Left ventricle myocardium superior (tissue), 1 donor: ENCODE results near the gene MS4A7. TPM values are rescaled to one million over a fixed set of nuclear protein-coding genes. Genes with fewer than 3 reads are reported as not detected.
"Not testable (repeated sequence)": the region's sequence is repeated elsewhere in the genome, so short reads cannot be mapped to it uniquely, and the experiment has no call there.

Source experiments
- ATAC-seq: fragments of 200-7000 bp; cut with Tn5 transposase; one replicate; pipeline ENCODE4 v1.9.1; 2020; ENCODE audit warnings: mild to moderate bottlenecking, moderate library complexity
- DNase-seq: peaks from one replicate; pipeline ENCODE4 v3.0.0-alpha.2; 2020
- intact Hi-C: fragments of 100-400 bp; cut with micrococcal nuclease; formaldehyde crosslinking; loops from one replicate; pipeline ENCODE4 v1.11.0; 2022
- long read RNA-seq: library from polyadenylated mRNA; unstranded; transcript quantifications from one replicate; pipeline ENCODE4 v2.0.0, GENCODE V29; 2021
- total RNA-seq: library from RNA; stranded (reverse); fragmentation: NEBNext Ultra II Directional; extraction: Animal tissue kit (Norgen Biotek cat#: 25700); gene quantifications from one replicate; pipeline ENCODE4 v1.2.1, GENCODE V29; 2021
- donor health status: DM: no; HTN: yes; CAD: no; lungs with severe emphysema.

The MS4A7 gene
- total RNA-seq = 13.0 TPM
- long read RNA-seq, partial matches to known transcripts = 0 of 6 reads
- long read RNA-seq, other reads (novel, unspliced or antisense) = 1 of 6 reads

GRCh38 chr11:60378354-60378753 lies at the start of gene MS4A7:
Gene MS4A7, plus strand, starts transcription at chr11:60378532. Its CDS starts 4,610 bp downstream, at chr11:60383142.
- intact Hi-C loops = no loop called here
- ATAC-seq (peak; percentile 83), DNase-seq (peak; percentile 38)

- DNase-seq (no peak), ATAC-seq (peak; percentile 48)
- intact Hi-C loops = loop anchor here (5.0 kb wide), 1 partner anchor 146 kb away; no protein-coding TSS in a partner anchor
Measured at GRCh38 chr11:60332846-60333245, 45.5 kb upstream of the MS4A7 start.

GRCh38 chr11:60334005-60334620 lies 44.2 kb upstream of the MS4A7 start:
- intact Hi-C loops = loop anchor here (5.0 kb wide), 1 partner anchor 147 kb away; no protein-coding TSS in a partner anchor
- DNase-seq (no peak), ATAC-seq (peak; percentile 27)

- ATAC-seq = no peak
- intact Hi-C loops = no loop called here
- no peak for DNase-seq
Measured at GRCh38 chr11:60336767-60337391, 41.5 kb upstream of the MS4A7 start.

DNA sequence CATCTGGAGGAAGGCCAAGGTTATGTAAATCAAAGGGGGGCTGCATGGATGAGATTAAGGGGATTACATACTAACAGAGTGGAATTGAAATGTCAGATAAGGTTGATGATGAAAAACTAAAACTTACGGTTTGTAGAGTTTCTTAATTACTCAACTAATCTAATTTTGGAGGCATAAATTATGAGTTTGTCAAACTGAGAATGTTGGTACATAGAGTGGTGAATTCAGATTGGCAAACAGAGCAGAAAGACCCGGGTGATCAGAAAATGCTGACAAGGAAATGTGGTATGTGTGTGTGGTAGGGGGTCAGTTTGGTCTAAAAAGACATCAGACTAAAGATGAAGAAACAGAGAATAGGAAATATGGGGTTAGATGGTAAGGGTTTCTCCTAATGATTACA lies 40.3 kb upstream of the MS4A7 start:
- DNase-seq (no peak), ATAC-seq (no peak)
- intact Hi-C loops = no loop called here

GRCh38 chr11:60339356-60339755 lies 39.0 kb upstream of the MS4A7 start:
- no peak for ATAC-seq
- no peak for DNase-seq
- intact Hi-C loops = no loop called here

DNA sequence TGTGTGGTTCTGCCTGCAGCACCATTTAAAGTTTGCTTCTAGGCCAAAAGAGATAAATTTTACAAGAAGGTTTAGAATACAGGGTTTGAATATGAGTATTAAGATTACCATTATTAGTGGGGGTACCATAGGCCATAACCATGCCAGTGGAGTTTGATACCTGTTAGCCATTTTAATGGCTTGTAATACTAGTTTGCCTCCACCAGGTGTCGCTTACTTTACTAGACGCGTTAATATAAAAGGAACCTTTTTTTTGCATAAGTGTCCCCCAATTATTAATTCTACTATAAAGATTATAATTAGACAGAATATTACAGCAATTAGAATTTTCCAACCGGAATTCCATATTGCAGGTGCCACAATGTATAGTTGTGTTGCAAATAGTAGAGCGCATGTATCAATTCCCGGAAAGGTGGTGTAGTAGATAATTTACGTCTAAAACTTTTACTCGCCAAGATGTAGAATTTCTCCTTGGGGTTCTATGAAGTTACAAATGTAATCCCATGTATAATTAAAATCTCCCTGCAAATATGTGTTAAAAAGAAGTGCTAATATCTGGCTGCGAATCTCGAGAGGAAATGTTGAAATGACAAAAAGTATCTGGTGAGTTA lies 35.1 kb upstream of the MS4A7 start:
- DNase-seq = no peak
- intact Hi-C loops = no loop called here
- no peak for ATAC-seq

GRCh38 chr11:60344146-60344545 lies 34.2 kb upstream of the MS4A7 start:
- DNase-seq (no peak), ATAC-seq (no peak)
- intact Hi-C loops = no loop called here

- no peak for ATAC-seq
- intact Hi-C loops = no loop called here
- peak; percentile 36 for DNase-seq
Measured at GRCh38 chr11:60345489-60345888, 32.8 kb upstream of the MS4A7 start.

GRCh38 chr11:60347084-60347797 lies 31.1 kb upstream of the MS4A7 start:
- ATAC-seq (no peak), DNase-seq (no peak)
- intact Hi-C loops = no loop called here

GRCh38 chr11:60348116-60348515 lies 30.2 kb upstream of the MS4A7 start:
- DNase-seq (no peak), ATAC-seq (no peak)
- intact Hi-C loops = no loop called here

DNA sequence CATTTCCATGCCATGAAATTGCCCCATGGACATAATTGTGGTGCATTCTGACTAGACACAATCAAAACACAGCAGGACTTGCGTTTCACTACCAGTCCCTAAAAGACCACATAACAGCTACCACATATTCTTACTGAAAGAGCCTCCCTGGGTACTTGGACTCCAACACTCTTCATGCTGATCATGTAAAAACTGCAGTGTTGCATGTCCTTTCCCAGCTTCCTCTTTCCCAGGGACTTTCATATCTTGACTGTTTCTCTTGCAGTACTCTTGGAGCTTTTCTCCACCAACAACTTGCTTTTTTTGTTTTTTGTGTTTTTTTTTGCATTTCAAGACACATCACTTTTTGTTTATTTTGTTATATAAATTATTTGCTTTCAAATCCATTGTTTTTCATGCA lies 28.3 kb upstream of the MS4A7 start:
- ATAC-seq = no peak
- intact Hi-C loops = no loop called here
- DNase-seq = no peak

DNA sequence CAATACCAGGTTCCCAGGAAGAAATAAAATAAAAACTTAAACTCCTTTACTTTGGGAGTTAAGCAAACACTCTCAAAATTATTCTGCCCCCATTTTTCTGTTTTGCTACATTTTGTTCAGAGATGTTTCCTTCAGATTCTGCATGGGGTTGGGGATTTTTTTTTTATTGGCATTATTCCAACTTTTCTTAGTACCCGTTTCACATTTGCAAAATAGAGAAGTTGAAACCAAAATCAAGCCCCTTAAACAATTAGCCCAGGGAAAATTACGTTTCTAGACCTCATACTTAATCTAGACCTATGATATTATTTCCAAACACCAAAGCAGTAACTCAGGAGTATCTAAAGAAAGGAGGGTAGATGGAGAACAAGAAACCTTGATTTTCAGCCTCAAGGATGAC lies 20.6 kb upstream of the MS4A7 start:
- ATAC-seq (no peak), DNase-seq (no peak)
- intact Hi-C loops = no loop called here

- intact Hi-C loops = no loop called here
- ATAC-seq = no peak
Measured at GRCh38 chr11:60360621-60361020, 17.7 kb upstream of the MS4A7 start.

DNA sequence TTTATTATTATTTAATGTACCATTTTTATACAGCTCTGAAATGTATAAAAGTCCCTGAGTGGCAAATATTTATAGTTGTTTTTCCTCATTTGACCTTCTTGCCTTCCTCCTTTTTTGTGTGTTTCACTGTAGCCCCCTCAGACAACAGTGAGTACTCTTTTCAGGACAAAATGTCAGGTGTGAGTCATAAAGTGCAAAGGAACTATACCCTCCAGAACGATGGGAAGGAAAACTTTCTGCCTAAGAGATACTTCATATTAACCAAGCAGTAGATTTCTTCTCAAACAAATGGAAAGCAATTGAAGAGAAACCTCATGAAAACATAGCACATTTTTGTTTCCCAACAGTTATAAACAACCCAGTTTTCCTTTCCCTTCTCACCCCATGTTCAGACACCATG lies 16.1 kb upstream of the MS4A7 start:
- DNase-seq (no peak), ATAC-seq (no peak)
- intact Hi-C loops = no loop called here

More at GRCh38 chr11:60360621-60361020, 17.7 kb upstream of the MS4A7 start:
- no peak for DNase-seq

- intact Hi-C loops = no loop called here
- DNase-seq (no peak), ATAC-seq (peak; percentile 82)
Measured at GRCh38 chr11:60363542-60364470, 14.5 kb upstream of the MS4A7 start.

DNA sequence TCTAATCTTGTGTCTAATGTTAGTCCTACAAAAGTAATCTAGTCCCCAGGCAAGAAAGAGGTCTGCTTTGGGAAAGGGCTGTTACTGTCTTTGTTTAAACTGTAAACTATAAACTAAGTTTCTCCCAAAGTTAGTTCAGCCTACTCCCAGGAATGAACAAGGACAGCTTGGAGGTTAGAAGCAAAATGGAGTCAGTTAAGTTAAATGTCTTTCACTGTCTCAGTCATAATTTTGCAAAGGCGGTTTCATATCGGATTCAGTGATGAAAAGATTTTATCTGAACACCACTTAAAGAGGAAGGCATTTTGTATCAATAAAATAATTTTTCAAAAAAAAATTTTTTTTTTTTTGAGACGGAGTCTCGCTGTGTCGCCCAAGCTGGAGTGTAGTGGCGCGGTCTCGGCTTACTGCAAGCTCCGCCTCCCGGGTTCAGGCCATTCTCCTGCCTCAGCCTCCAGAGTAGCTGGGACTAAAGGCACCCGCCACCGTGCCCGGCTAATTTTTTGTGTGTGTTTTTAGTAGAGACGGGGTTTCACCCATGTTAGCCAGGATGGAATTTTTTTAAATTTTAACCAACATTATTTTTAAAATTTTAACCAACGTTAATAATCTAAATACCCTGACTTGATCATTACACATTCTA lies 11.9 kb upstream of the MS4A7 start:
- intact Hi-C loops, DNase-seq, ATAC-seq: not testable (repeated sequence)

DNA sequence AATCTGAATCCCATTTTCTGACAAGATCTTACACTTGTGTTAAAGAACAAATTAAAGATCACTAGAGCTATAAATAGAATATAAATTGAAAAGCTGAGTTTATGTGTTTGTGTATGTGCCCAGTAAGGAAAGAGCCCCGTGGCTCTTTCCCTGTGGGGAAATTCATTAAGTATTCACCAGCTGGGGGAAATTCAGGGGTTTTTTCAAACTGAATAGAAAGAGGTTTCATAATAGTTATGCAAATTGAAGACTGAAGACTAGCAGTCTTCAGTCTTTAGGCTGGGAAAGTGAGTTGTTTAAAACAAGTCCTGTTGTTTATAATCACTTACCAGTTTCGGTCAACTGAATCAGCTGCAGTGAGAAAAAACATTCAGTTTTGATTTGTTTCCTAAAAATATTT lies 11.3 kb upstream of the MS4A7 start:
- ATAC-seq = no peak
- intact Hi-C loops = no loop called here
- DNase-seq = no peak
